IPS-15b (cell line): ENCODE data around the gene C1QTNF5.
"Not testable (repeated sequence)": the region's sequence is repeated elsewhere in the genome, so short reads cannot be mapped to it uniquely, and the experiment has no call there.

ENCODE experiments used
- H3K27me3 ChIP-seq: one replicate; pipeline ENCODE4 v1.6.1; 2013; ENCODE audit warnings: low read length; ENCODE audit not compliant: control insufficient read depth, insufficient read depth
- H3K36me3 ChIP-seq: one replicate; pipeline ENCODE4 v1.6.1; 2013; ENCODE audit warnings: low read length; ENCODE audit not compliant: control insufficient read depth, insufficient read depth
- H3K4me1 ChIP-seq: one replicate; pipeline ENCODE4 v1.6.1; 2013; ENCODE audit warnings: mild to moderate bottlenecking, low read length; ENCODE audit not compliant: control insufficient read depth, insufficient read depth
- H3K4me3 ChIP-seq: one replicate; pipeline ENCODE4 v1.5.1; 2013; ENCODE audit warnings: low read depth, low read length
- H3K9ac ChIP-seq: one replicate; pipeline ENCODE4 v1.6.1; 2013; ENCODE audit warnings: low read depth, mild to moderate bottlenecking, low read length
- H3K9me3 ChIP-seq: one replicate; pipeline ENCODE4 v1.6.1; 2013; ENCODE audit warnings: mild to moderate bottlenecking, low read length; ENCODE audit not compliant: control insufficient read depth, insufficient read depth

Gene C1QTNF5

GRCh38 chr11:119340335-119341221, at the start of gene C1QTNF5:
C1QTNF5 (minus strand) TSS chr11:119340883; CDS start chr11:119340397, 486 bp downstream.
- peaks cover 44% of the 10 kb centered on the region for H3K27me3 ChIP-seq
- H3K36me3 ChIP-seq = peaks cover 8% of the 10 kb centered on the region
- H3K4me3 ChIP-seq = peak within 1 kb of the TSS; percentile 54
- H3K9ac ChIP-seq = no peak within 1 kb of the TSS
- peaks cover 11% of the 10 kb centered on the region for H3K4me1 ChIP-seq
- H3K9me3 ChIP-seq = no peaks in the 10 kb centered on the region

GRCh38 chr11:119389611-119390254, 49.0 kb upstream of the C1QTNF5 start:
- Histone ChIP-seq H3K9ac (no peak overlapping the region), H3K36me3 (no peaks in the 10 kb centered on the region), H3K4me3 (no peak overlapping the region), H3K4me1 (no peaks in the 10 kb centered on the region), H3K27me3 (no peaks in the 10 kb centered on the region), H3K9me3 (no peaks in the 10 kb centered on the region)

GRCh38 chr11:119388103-119388502, 47.4 kb upstream of the C1QTNF5 start:
- Histone ChIP-seq H3K9ac (no peak overlapping the region), H3K27me3 (peaks cover 11% of the 10 kb centered on the region), H3K4me1 (no peaks in the 10 kb centered on the region), H3K36me3 (no peaks in the 10 kb centered on the region), H3K9me3 (no peaks in the 10 kb centered on the region), H3K4me3 (no peak overlapping the region)

- no peak overlapping the region for H3K4me3 ChIP-seq
- no peak overlapping the region for H3K9ac ChIP-seq
- H3K27me3 ChIP-seq = peaks cover 36% of the 10 kb centered on the region
- peaks cover 7% of the 10 kb centered on the region for H3K4me1 ChIP-seq
- H3K9me3 ChIP-seq = no peaks in the 10 kb centered on the region
- H3K36me3 ChIP-seq = no peaks in the 10 kb centered on the region
Observed at GRCh38 chr11:119384332-119384731, 43.6 kb upstream of the C1QTNF5 start.

- H3K9ac ChIP-seq, H3K4me3 ChIP-seq, H3K9me3 ChIP-seq, H3K36me3 ChIP-seq: not testable (repeated sequence)
- peaks cover 25% of the 10 kb centered on the region for H3K4me1 ChIP-seq
- peaks cover 38% of the 10 kb centered on the region for H3K27me3 ChIP-seq
Observed at GRCh38 chr11:119382513-119382912, 41.8 kb upstream of the C1QTNF5 start.

- Histone ChIP-seq H3K4me3 (peak overlapping the region; percentile 82), H3K9ac (no peak overlapping the region), H3K4me1 (peaks cover 25% of the 10 kb centered on the region), H3K27me3 (peaks cover 38% of the 10 kb centered on the region), H3K36me3 (no peaks in the 10 kb centered on the region), H3K9me3 (no peaks in the 10 kb centered on the region)
Observed at GRCh38 chr11:119382101-119382500, 41.4 kb upstream of the C1QTNF5 start.

- H3K27me3 ChIP-seq = peaks cover 38% of the 10 kb centered on the region
- peaks cover 25% of the 10 kb centered on the region for H3K4me1 ChIP-seq
- H3K9ac ChIP-seq = no peak within 1 kb of the TSS
- H3K9me3 ChIP-seq = no peaks in the 10 kb centered on the region
- no peaks in the 10 kb centered on the region for H3K36me3 ChIP-seq
- H3K4me3 ChIP-seq = peak within 1 kb of the TSS; percentile 82
Observed at GRCh38 chr11:119381181-119381988, 40.7 kb upstream of the C1QTNF5 start, which contains the start of gene USP2. USP2 (minus strand) TSS chr11:119381690; CDS start chr11:119373480, 8,210 bp downstream.

- H3K27me3 ChIP-seq = peaks cover 38% of the 10 kb centered on the region
- H3K4me1 ChIP-seq = peaks cover 25% of the 10 kb centered on the region
- H3K4me3 ChIP-seq = peak overlapping the region; percentile 82
Observed at GRCh38 chr11:119380827-119381180, 40.1 kb upstream of the C1QTNF5 start.

GRCh38 chr11:119380160-119380826, 39.6 kb upstream of the C1QTNF5 start:
- H3K4me1 ChIP-seq = peaks cover 30% of the 10 kb centered on the region
- no peak overlapping the region for H3K9ac ChIP-seq
- no peaks in the 10 kb centered on the region for H3K9me3 ChIP-seq
- H3K4me3 ChIP-seq = peak overlapping the region; percentile 82
- peaks cover 38% of the 10 kb centered on the region for H3K27me3 ChIP-seq
- no peaks in the 10 kb centered on the region for H3K36me3 ChIP-seq

More at GRCh38 chr11:119380827-119381180, 40.1 kb upstream of the C1QTNF5 start:
- no peaks in the 10 kb centered on the region for H3K9me3 ChIP-seq
- H3K9ac ChIP-seq = no peak overlapping the region
- H3K36me3 ChIP-seq = no peaks in the 10 kb centered on the region

GRCh38 chr11:119378851-119379465, 38.3 kb upstream of the C1QTNF5 start:
- Histone ChIP-seq H3K27me3 (peaks cover 34% of the 10 kb centered on the region), H3K36me3 (no peaks in the 10 kb centered on the region), H3K9ac (no peak overlapping the region), H3K9me3 (no peaks in the 10 kb centered on the region), H3K4me1 (peaks cover 35% of the 10 kb centered on the region), H3K4me3 (peak overlapping the region; percentile 28)
